Endothelial cell (in vitro differentiated cells): ENCODE measurements around the gene SAMD4B. TPM values are rescaled to one million over a fixed set of nuclear protein-coding genes. Genes with fewer than 3 reads are reported as not detected.

Experiments
- DNase-seq: peaks from one replicate; pipeline ENCODE4 v3.0.0; 2021; ENCODE audit warnings: low spot score
- H3K27ac Mint-ChIP-seq: one replicate; pipeline ENCODE4 v1.8.0; 2021; ENCODE audit warnings: mixed read lengths, inconsistent platforms; ENCODE audit not compliant: unreplicated experiment
- H3K27me3 Mint-ChIP-seq: one replicate; pipeline ENCODE4 v1.8.0; 2021; ENCODE audit warnings: mild to moderate bottlenecking, moderate library complexity, mixed read lengths, inconsistent platforms; ENCODE audit not compliant: unreplicated experiment
- H3K36me3 Mint-ChIP-seq: one replicate; pipeline ENCODE4 v1.8.0; 2021; ENCODE audit warnings: mild to moderate bottlenecking, low read depth, mixed read lengths, inconsistent platforms; ENCODE audit not compliant: unreplicated experiment
- H3K4me1 Mint-ChIP-seq: one replicate; pipeline ENCODE4 v1.8.0; 2021; ENCODE audit warnings: mild to moderate bottlenecking, mixed read lengths, inconsistent platforms; ENCODE audit not compliant: unreplicated experiment
- H3K4me3 Mint-ChIP-seq: one replicate; pipeline ENCODE4 v1.8.0; 2021; ENCODE audit warnings: mild to moderate bottlenecking, mixed read lengths, inconsistent platforms; ENCODE audit not compliant: unreplicated experiment
- H3K9me3 Mint-ChIP-seq: one replicate; pipeline ENCODE4 v1.8.0; 2021; ENCODE audit warnings: mixed read lengths, inconsistent platforms; ENCODE audit not compliant: unreplicated experiment
- total RNA-seq: library from RNA; stranded (reverse); fragmentation: NEBNext Ultra II Directional; extraction: Animal tissue kit (Norgen Biotek cat#: 25700); gene quantifications from one replicate; pipeline ENCODE4 v1.2.1, GENCODE V29; 2021; ENCODE audit not compliant: unreplicated experiment
- TF ChIP-seq, protein P1 (sequence below): fragments of 200-600 bp; sonication (generic); IDR thresholded peaks from one replicate; pipeline ENCODE4 v1.5.0; 2021; ENCODE audit warnings: antibody characterized with exemption; ENCODE audit not compliant: unreplicated experiment

Gene SAMD4B
- total RNA-seq, 1 donor from 2014 or later, result 127 TPM

DNA sequence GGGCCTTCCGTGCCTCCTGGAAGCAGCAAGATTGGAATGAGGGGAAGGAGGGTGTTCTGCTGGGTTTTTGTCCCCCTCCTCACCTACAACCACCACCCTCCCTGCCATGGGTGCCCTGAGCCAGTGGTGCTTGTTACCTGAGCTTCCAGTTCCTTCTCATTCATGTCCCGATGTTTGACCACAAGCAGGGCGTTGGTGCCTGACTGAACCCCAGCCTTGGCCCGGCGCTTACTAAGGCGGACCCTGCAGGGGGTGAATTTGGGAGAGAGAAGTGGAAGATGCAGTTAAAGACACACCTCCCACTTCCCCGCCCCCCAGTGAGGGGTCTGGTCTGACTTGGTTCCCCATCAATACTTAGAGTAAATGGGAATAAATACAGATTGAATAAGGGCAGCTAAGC, 44.3 kb downstream of the SAMD4B start:
- no peak for DNase-seq
- peaks cover 9% of the 10 kb centered on the region for H3K27me3 Mint-ChIP-seq
- peaks cover 41% of the 10 kb centered on the region for H3K36me3 Mint-ChIP-seq
- H3K4me1 Mint-ChIP-seq, result peaks cover 13% of the 10 kb centered on the region
- TF ChIP-seq, protein P1, sequence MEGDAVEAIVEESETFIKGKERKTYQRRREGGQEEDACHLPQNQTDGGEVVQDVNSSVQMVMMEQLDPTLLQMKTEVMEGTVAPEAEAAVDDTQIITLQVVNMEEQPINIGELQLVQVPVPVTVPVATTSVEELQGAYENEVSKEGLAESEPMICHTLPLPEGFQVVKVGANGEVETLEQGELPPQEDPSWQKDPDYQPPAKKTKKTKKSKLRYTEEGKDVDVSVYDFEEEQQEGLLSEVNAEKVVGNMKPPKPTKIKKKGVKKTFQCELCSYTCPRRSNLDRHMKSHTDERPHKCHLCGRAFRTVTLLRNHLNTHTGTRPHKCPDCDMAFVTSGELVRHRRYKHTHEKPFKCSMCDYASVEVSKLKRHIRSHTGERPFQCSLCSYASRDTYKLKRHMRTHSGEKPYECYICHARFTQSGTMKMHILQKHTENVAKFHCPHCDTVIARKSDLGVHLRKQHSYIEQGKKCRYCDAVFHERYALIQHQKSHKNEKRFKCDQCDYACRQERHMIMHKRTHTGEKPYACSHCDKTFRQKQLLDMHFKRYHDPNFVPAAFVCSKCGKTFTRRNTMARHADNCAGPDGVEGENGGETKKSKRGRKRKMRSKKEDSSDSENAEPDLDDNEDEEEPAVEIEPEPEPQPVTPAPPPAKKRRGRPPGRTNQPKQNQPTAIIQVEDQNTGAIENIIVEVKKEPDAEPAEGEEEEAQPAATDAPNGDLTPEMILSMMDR, result no peak
- H3K4me3 Mint-ChIP-seq, result no peak overlapping the region
- no peaks in the 10 kb centered on the region for H3K9me3 Mint-ChIP-seq
- H3K27ac Mint-ChIP-seq, result no peak overlapping the region

DNA sequence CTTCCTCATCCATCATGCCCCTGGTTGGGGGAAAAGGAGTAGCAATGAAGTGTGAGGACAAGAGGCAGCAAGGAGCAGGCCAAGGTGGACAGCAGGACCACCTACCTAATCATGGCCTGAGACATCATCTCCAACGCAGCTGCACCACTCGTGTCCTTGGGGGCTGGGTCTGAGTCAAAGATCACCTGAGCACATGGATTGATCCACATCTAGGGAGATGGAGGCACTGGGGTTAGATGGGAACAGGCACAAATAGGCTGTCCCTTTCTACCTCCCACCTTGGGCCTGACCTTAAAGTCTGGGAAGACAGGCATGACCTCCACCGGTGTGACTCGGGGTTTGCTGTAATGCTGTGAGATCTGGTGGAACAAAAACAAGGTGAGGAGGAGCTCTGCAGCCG, 46.4 kb downstream of the SAMD4B start:
- DNase-seq, result no peak
- no peaks in the 10 kb centered on the region for H3K9me3 Mint-ChIP-seq
- H3K4me3 Mint-ChIP-seq, result peak overlapping the region; percentile 70
- peaks cover 37% of the 10 kb centered on the region for H3K36me3 Mint-ChIP-seq
- H3K27me3 Mint-ChIP-seq, result peaks cover 11% of the 10 kb centered on the region
- peak overlapping the region; percentile 61 for H3K27ac Mint-ChIP-seq
- peaks cover 19% of the 10 kb centered on the region for H3K4me1 Mint-ChIP-seq
- TF ChIP-seq, protein P1, result no peak

DNA sequence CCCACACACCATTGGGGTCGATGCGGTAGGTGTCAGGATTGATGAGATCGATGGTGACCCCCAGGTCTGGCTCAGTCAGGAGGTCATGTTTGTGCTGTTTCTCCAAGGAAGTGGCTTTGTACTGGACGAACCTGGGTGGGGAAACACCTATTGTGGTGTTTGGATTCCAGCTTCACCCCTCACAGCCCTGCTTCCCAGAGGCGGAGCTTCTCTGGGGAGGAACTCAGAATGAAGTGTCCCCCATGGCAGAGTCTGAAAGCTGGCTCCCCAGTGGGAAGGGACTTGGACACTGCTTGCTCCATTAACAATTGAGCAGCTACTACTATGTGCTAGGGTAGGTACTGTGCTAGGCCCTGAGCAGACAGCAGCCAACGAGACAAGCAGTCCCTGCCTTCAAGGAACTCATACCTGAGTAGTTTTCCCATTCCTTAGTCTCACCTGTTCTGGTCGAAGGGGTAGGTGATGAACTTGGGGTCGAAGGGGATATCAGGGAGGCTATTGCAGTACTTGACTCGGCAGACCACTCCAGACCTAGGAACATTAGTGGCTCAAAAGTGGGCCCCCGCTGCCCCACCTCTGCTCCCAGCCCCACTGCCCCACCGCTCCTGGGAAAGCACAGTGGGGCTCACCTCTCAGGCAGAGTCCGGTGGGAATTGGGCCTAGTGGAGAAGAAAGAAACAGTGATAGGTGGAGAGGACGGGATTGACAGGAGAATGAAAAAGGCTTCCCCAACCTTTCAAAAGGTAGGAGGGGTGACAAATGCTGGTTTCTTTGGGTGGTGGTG, 47.6 kb downstream of the SAMD4B start:
- H3K36me3 Mint-ChIP-seq, result peaks cover 33% of the 10 kb centered on the region

DNA sequence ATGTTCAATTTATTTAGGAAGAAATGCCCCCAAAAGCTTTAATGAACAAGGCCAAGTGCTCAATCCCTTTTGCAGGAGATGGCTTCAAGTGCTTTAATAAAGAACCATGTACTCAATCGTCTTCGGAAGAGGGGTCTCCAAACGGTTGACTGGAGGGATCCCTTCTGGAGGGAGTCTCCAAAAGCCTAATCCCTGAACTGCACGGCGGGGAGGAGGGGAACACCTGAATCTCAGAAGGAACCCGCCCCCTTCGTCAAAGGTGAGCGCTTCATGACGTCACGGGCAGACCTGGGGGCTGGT, 48.2 kb downstream of the SAMD4B start:
- DNase-seq, result no peak
- Mint-ChIP-seq H3K9me3 (no peaks in the 10 kb centered on the region), H3K27me3 (peaks cover 13% of the 10 kb centered on the region), H3K27ac (peak overlapping the region; percentile 93), H3K36me3 (peaks cover 38% of the 10 kb centered on the region), H3K4me3 (peak overlapping the region; percentile 98), H3K4me1 (peaks cover 19% of the 10 kb centered on the region)
- TF ChIP-seq, protein P1, result no peak

More for the DNA sequence above, 47.6 kb downstream of the SAMD4B start:
- DNase-seq, result no peak
- peaks cover 13% of the 10 kb centered on the region for H3K27me3 Mint-ChIP-seq
- peak overlapping the region; percentile 93 for H3K27ac Mint-ChIP-seq
- H3K4me3 Mint-ChIP-seq, result peak overlapping the region; percentile 98
- H3K9me3 Mint-ChIP-seq, result no peaks in the 10 kb centered on the region
- H3K4me1 Mint-ChIP-seq, result peaks cover 19% of the 10 kb centered on the region
- TF ChIP-seq, protein P1, result no peak

DNA sequence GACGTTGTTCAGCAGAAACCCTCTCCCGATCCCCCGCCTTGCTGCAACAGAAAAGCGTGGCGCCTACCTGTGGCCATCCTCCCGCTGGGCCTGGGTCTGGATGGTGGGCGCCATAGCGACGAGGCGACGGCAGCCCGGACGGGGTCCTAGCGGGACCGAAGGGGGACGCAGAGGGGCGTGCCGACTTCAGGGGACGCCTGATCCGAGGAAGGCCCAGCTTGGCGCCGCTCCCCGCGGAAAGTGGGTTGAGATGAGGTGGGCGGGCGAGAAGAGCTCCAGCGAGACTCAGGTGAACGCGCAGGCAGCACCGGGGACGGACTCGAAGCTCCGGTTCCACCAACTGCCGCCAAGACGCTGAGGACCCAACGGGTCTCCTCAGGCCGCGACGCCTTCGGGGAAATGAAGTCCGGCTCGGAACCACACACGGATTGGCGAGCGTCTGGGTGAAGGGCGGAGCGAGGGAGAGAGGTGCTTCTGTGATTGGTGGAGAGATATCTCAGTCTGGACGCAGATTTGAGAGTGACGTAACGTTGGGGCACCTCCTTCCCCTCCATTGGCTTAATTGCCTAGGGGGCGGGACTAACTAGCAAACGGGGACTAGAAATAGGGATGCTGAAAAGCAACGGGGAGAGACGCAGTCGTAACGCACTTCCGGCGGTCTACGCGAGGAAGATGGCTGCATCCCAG, 48.7 kb downstream of the SAMD4B start, which contains the start of the genes MED29 and PAF1:
TSS of gene MED29 (plus strand) at position 628 of the 687 bp plus-strand sequence. CDS start at position 673, 45 bp downstream.
TSS of gene PAF1 (minus strand) at position 356 of the 687 bp plus-strand sequence. CDS start at position 114, 242 bp downstream.
- Mint-ChIP-seq H3K4me3 (peak within 1 kb of the TSS; percentile 98), H3K36me3 (peaks cover 37% of the 10 kb centered on the region), H3K27me3 (peaks cover 15% of the 10 kb centered on the region), H3K9me3 (no peaks in the 10 kb centered on the region), H3K27ac (peak within 1 kb of the TSS; percentile 93), H3K4me1 (peaks cover 19% of the 10 kb centered on the region)
- TF ChIP-seq, protein P1, result no peak
- peak; percentile 87 for DNase-seq
